DOHH2 (cell line): Measurements from ENCODE around the gene IL4.

Experiments
- H3F3A ChIP-seq: fragments of 200-600 bp; sonication (generic), shearing (Covaris generic); 2 replicates; pipeline ENCODE4 v1.6.0; 2016; ENCODE audit warnings: antibody characterized with exemption, mild to moderate bottlenecking; ENCODE audit not compliant: control insufficient read depth, insufficient read depth
- H3K27ac ChIP-seq: fragments of 200-600 bp; sonication (generic); 2 replicates; pipeline ENCODE4 v1.5.1; 2014; ENCODE audit warnings: low read depth, mild to moderate bottlenecking, low read length, moderate library complexity
- H3K27me3 ChIP-seq: fragments of 200-600 bp; sonication (generic); 2 replicates; pipeline ENCODE4 v1.6.1; 2014; ENCODE audit warnings: mild to moderate bottlenecking, low read length, mixed read lengths; ENCODE audit not compliant: control insufficient read depth
- H3K36me3 ChIP-seq: fragments of 200-600 bp; sonication (generic); 2 replicates; pipeline ENCODE4 v1.6.1; 2014; ENCODE audit warnings: mild to moderate bottlenecking, low read length, moderate library complexity, mixed read lengths; ENCODE audit not compliant: control insufficient read depth
- H3K4me1 ChIP-seq: fragments of 200-600 bp; sonication (generic); 2 replicates; pipeline ENCODE4 v1.6.1; 2014; ENCODE audit warnings: mild to moderate bottlenecking, low read length, mixed read lengths; ENCODE audit not compliant: control insufficient read depth
- H3K4me2 ChIP-seq: fragments of 200-600 bp; sonication (generic); 2 replicates; pipeline ENCODE4 v1.6.0; 2014; ENCODE audit warnings: mild to moderate bottlenecking, low read length, moderate library complexity
- H3K4me3 ChIP-seq: fragments of 200-600 bp; sonication (generic); 2 replicates; pipeline ENCODE4 v1.5.1; 2014; ENCODE audit warnings: mild to moderate bottlenecking, low read length, mixed read lengths
- H3K79me2 ChIP-seq: fragments of 200-600 bp; sonication (generic); 2 replicates; pipeline ENCODE4 v1.6.1; 2014; ENCODE audit warnings: mild to moderate bottlenecking, low read length, mixed read lengths; ENCODE audit not compliant: control insufficient read depth
- H3K9me2 ChIP-seq: fragments of 200-600 bp; sonication (generic); replicated peaks from 2 replicates; pipeline ENCODE4 v1.6.1; 2014; ENCODE audit warnings: mild to moderate bottlenecking, low read length, mixed read lengths; ENCODE audit not compliant: control insufficient read depth
- H3K9me3 ChIP-seq: fragments of 200-600 bp; sonication (generic); 2 replicates; pipeline ENCODE4 v1.6.1; 2014; ENCODE audit warnings: antibody characterized with exemption, low read length, mixed read lengths; ENCODE audit not compliant: control insufficient read depth, insufficient read depth
- H4K20me1 ChIP-seq: fragments of 200-600 bp; sonication (generic); 2 replicates; pipeline ENCODE4 v1.6.0; 2014; ENCODE audit warnings: low read depth, mild to moderate bottlenecking, antibody characterized with exemption, low read length, moderate library complexity; ENCODE audit not compliant: control insufficient read depth, insufficient read depth
- EZH2phosphoT487 ChIP-seq: fragments of 200-600 bp; sonication (generic); IDR thresholded peaks from 2 replicates; pipeline ENCODE4 v1.6.1; 2017; ENCODE audit warnings: borderline replicate concordance, mild to moderate bottlenecking, antibody characterized with exemption, low read length, moderate library complexity, mixed read lengths
- TF ChIP-seq, protein P1 (sequence below): fragments of 200-600 bp; sonication (generic); IDR thresholded peaks from one replicate; pipeline ENCODE4 v1.5.1; 2014; ENCODE audit warnings: antibody characterized with exemption, mild to moderate bottlenecking, low read depth, low read length; ENCODE audit not compliant: poor library complexity, severe bottlenecking

IL4 gene

DNA sequence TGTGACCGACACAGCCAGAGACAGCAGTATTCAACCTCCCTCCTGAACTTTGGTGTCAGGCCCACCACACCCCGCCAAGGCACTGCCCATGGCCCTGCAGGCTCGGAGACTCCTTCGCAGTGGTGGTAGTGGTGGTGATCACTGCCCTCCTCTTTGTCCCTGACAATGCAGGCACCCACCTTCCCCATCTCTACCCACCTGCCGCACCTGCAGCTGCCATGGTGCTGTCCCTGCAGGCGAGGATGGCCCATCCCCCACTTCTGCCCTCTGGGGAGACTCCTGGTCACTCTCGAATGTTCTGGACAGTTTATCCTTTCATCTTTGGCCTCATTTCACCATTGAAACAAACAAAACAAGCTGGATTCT lies 4.4 kb upstream of the IL4 start:
- no peak for TF ChIP-seq EZH2phosphoT487
- TF ChIP-seq, protein P1, sequence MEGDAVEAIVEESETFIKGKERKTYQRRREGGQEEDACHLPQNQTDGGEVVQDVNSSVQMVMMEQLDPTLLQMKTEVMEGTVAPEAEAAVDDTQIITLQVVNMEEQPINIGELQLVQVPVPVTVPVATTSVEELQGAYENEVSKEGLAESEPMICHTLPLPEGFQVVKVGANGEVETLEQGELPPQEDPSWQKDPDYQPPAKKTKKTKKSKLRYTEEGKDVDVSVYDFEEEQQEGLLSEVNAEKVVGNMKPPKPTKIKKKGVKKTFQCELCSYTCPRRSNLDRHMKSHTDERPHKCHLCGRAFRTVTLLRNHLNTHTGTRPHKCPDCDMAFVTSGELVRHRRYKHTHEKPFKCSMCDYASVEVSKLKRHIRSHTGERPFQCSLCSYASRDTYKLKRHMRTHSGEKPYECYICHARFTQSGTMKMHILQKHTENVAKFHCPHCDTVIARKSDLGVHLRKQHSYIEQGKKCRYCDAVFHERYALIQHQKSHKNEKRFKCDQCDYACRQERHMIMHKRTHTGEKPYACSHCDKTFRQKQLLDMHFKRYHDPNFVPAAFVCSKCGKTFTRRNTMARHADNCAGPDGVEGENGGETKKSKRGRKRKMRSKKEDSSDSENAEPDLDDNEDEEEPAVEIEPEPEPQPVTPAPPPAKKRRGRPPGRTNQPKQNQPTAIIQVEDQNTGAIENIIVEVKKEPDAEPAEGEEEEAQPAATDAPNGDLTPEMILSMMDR = no peak
- no peaks in the 10 kb centered on the region for H3K27me3 ChIP-seq
- H3K79me2 ChIP-seq = no peaks in the 10 kb centered on the region
- H3K9me3 ChIP-seq = no peaks in the 10 kb centered on the region
- no peak overlapping the region for H3K4me2 ChIP-seq
- H3K9me2 ChIP-seq = no peaks in the 10 kb centered on the region
- H3K27ac ChIP-seq = no peak overlapping the region
- no peaks in the 10 kb centered on the region for H4K20me1 ChIP-seq
- no peaks in the 10 kb centered on the region for H3F3A ChIP-seq
- no peak overlapping the region for H3K4me3 ChIP-seq
- no peaks in the 10 kb centered on the region for H3K36me3 ChIP-seq
- no peaks in the 10 kb centered on the region for H3K4me1 ChIP-seq

DNA sequence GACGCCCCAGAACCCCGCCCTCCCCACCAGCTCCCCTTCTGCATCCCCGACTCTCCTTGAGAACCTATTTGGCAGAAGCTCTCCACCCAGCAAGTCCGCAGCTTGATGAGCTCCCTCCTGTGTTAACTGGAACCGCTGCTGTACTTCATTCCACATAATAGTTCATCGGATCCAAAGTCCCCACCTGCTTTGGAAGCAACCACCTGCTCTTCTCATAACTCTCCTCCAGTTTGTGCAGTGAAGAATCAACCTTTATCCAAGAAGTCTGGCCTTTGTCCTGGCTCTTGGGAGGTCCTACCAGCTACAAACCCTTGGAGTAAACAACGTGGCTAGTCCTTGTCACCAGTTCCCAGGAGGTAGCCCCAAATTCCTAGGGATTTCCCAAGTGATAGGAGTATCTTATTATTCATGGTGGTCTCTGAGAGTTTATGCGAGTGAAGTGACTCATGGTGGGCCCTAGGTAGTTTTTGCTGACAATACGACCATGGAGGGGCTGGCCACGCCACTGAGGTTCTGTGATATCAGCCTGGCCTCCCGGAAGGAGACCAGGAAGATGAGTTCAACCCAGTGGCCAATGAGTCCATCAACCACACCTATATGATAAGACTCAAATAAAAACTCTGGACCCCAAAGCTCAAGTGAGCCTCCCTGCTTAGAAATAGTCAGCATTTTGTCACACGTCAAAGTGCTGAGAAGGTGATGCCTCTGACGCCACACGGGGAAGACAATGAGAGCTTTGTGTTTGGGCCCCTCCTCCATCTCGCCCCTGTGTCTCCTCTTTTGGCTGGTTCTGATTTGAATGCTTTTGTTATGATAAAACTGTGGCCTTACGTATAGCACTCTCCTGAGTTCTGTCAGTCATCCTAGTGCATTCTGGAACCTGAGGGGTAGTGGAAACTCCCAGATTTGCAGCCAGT lies 3.6 kb upstream of the IL4 start:
- TF ChIP-seq EZH2phosphoT487 = no peak
- TF ChIP-seq, protein P1 = no peak
- Histone ChIP-seq H3K79me2 (no peaks in the 10 kb centered on the region), H3K27ac (no peak overlapping the region), H3K4me3 (no peak overlapping the region), H3K4me2 (no peak overlapping the region), H3F3A (no peaks in the 10 kb centered on the region), H4K20me1 (no peaks in the 10 kb centered on the region), H3K4me1 (no peaks in the 10 kb centered on the region), H3K9me2 (no peaks in the 10 kb centered on the region), H3K27me3 (no peaks in the 10 kb centered on the region), H3K36me3 (no peaks in the 10 kb centered on the region), H3K9me3 (no peaks in the 10 kb centered on the region)

DNA sequence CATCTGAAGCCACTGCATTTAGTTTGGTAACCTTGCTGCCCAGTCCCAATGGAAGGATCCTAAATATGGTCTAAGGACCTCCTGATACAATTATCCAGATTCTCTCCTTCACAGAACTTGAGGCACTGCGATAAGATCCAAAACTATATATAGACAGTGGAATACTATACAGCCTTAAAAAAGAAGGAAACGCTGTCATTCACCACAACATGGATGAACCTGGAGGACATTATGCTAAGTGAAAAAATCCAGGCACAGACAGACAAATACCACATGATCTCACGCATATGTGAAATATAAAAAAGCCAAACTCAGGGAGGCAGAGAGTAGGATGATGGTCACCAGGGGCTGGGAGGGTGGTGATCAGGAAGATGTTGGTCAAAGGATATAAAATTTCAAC lies 2.8 kb upstream of the IL4 start:
- H3K27ac ChIP-seq = no peak overlapping the region
- H4K20me1 ChIP-seq = no peaks in the 10 kb centered on the region
- no peaks in the 10 kb centered on the region for H3K9me2 ChIP-seq
- no peak overlapping the region for H3K4me2 ChIP-seq
- TF ChIP-seq EZH2phosphoT487 = no peak
- TF ChIP-seq, protein P1 = no peak
- H3K9me3 ChIP-seq = no peaks in the 10 kb centered on the region
- no peaks in the 10 kb centered on the region for H3K4me1 ChIP-seq
- H3K4me3 ChIP-seq = no peak overlapping the region
- no peaks in the 10 kb centered on the region for H3K79me2 ChIP-seq
- no peaks in the 10 kb centered on the region for H3F3A ChIP-seq
- no peaks in the 10 kb centered on the region for H3K27me3 ChIP-seq
- H3K36me3 ChIP-seq = no peaks in the 10 kb centered on the region
